Neural crest cell (in vitro differentiated cells): Measurements from ENCODE around the gene SMAD7. TPM values are rescaled to one million over a fixed set of nuclear protein-coding genes. Genes with fewer than 3 reads are reported as not detected.
A peak's percentile ranks its signal among the peaks of the same experiment; 100 is the strongest.

Experiments used
- DNase-seq: peaks from one replicate; pipeline ENCODE4 v3.0.0; 2021; ENCODE audit warnings: low read depth, mixed read lengths, low spot score
- H3K27ac Mint-ChIP-seq: one replicate; pipeline ENCODE4 v1.8.0; 2021; ENCODE audit warnings: mild to moderate bottlenecking, mixed read lengths; ENCODE audit not compliant: unreplicated experiment
- H3K27me3 Mint-ChIP-seq: 2 replicates; pipeline ENCODE4 v1.8.0; 2021; ENCODE audit warnings: low read depth, mild to moderate bottlenecking, mixed read lengths
- H3K36me3 Mint-ChIP-seq: 2 replicates; pipeline ENCODE4 v1.8.0; 2021; ENCODE audit warnings: low read depth, mild to moderate bottlenecking, mixed read lengths
- H3K4me1 Mint-ChIP-seq: 2 replicates; pipeline ENCODE4 v1.8.0; 2021; ENCODE audit warnings: mixed read lengths
- H3K4me3 Mint-ChIP-seq: one replicate; pipeline ENCODE4 v1.8.0; 2021; ENCODE audit warnings: mild to moderate bottlenecking, mixed read lengths
- H3K9me3 Mint-ChIP-seq: 2 replicates; pipeline ENCODE4 v1.8.0; 2021; ENCODE audit warnings: mixed read lengths
- CTCF ChIP-seq: fragments of 200-600 bp; sonication (generic); conservative IDR thresholded peaks from 2 replicates; pipeline ENCODE4 v1.5.0; 2021; ENCODE audit warnings: antibody characterized with exemption, mild to moderate bottlenecking
- total RNA-seq: library from RNA; stranded (reverse); gene quantifications from 2 replicates; pipeline ENCODE4 v1.2.1, GENCODE V29; 2021

The SMAD7 gene
- total RNA-seq, 1 donor from 2014 or later, result 2.0 TPM

- no peak for DNase-seq
- H3K27ac Mint-ChIP-seq, result no peak overlapping the region
- no peaks in the 10 kb centered on the region for H3K36me3 Mint-ChIP-seq
- no peaks in the 10 kb centered on the region for H3K9me3 Mint-ChIP-seq
- peaks cover 39% of the 10 kb centered on the region for H3K4me1 Mint-ChIP-seq
- TF ChIP-seq CTCF, result no peak
- H3K4me3 Mint-ChIP-seq, result peak overlapping the region; percentile 22
- peaks cover 19% of the 10 kb centered on the region for H3K27me3 Mint-ChIP-seq
Observed at GRCh38 chr18:48940854-48941611, 9.7 kb downstream of the SMAD7 start.

- no peak for TF ChIP-seq CTCF
- Mint-ChIP-seq H3K27ac (peak overlapping the region; percentile 83), H3K4me3 (peak overlapping the region; percentile 74), H3K36me3 (no peaks in the 10 kb centered on the region), H3K27me3 (peaks cover 11% of the 10 kb centered on the region), H3K9me3 (no peaks in the 10 kb centered on the region), H3K4me1 (peaks cover 46% of the 10 kb centered on the region)
- DNase-seq, result no peak
Observed at GRCh38 chr18:48939205-48940097, 11.3 kb downstream of the SMAD7 start.

- no peak for TF ChIP-seq CTCF
- H3K9me3 Mint-ChIP-seq, result no peaks in the 10 kb centered on the region
- H3K36me3 Mint-ChIP-seq, result no peaks in the 10 kb centered on the region
- no peak for DNase-seq
- H3K27me3 Mint-ChIP-seq, result peaks cover 9% of the 10 kb centered on the region
- H3K4me3 Mint-ChIP-seq, result no peak overlapping the region
- H3K4me1 Mint-ChIP-seq, result peaks cover 52% of the 10 kb centered on the region
- H3K27ac Mint-ChIP-seq, result no peak overlapping the region
Observed at GRCh38 chr18:48938827-48939204, 11.9 kb downstream of the SMAD7 start.

GRCh38 chr18:48937869-48938750, 12.7 kb downstream of the SMAD7 start:
- no peak for TF ChIP-seq CTCF
- Mint-ChIP-seq H3K4me1 (peaks cover 59% of the 10 kb centered on the region), H3K4me3 (no peak overlapping the region), H3K36me3 (no peaks in the 10 kb centered on the region), H3K27ac (no peak overlapping the region), H3K9me3 (no peaks in the 10 kb centered on the region), H3K27me3 (peaks cover 6% of the 10 kb centered on the region)
- DNase-seq, result no peak

- Mint-ChIP-seq H3K9me3 (no peaks in the 10 kb centered on the region), H3K4me1 (peaks cover 79% of the 10 kb centered on the region), H3K27me3 (no peaks in the 10 kb centered on the region), H3K36me3 (no peaks in the 10 kb centered on the region), H3K27ac (no peak overlapping the region), H3K4me3 (no peak overlapping the region)
- no peak for DNase-seq
- no peak for TF ChIP-seq CTCF
Observed at GRCh38 chr18:48935433-48935774, 15.4 kb downstream of the SMAD7 start.
